GM23338 (cell line): ENCODE results near the gene CDH4. TPM values are rescaled to one million over a fixed set of nuclear protein-coding genes. Genes with fewer than 3 reads are reported as not detected.

Experiments
- ATAC-seq: fragments of 200-7000 bp; cut with Tn5 transposase; 3 replicates; pipeline ENCODE4 v1.9.1; 2020
- DNase-seq: peaks from one replicate; pipeline ENCODE4 v3.0.0-alpha.2; 2015; ENCODE audit warnings: low spot score
- H2AFZ ChIP-seq: fragments of 200-600 bp; sonication (generic); 2 replicates; pipeline ENCODE4 v1.8.0; 2016; ENCODE audit warnings: antibody characterized with exemption, mild to moderate bottlenecking, moderate library complexity
- H3F3A ChIP-seq: fragments of 200-600 bp; sonication (generic); replicated peaks from 2 replicates; pipeline ENCODE4 v1.8.0; 2017; ENCODE audit warnings: antibody characterized with exemption, mixed run types, low read depth
- H3K27ac ChIP-seq: fragments of 200-600 bp; sonication (generic); 2 replicates; pipeline ENCODE4 v1.6.1; 2016; ENCODE audit warnings: low read depth
- H3K27me3 ChIP-seq: fragments of 200-600 bp; sonication (generic); 2 replicates; pipeline ENCODE4 v1.8.0; 2016; ENCODE audit warnings: mild to moderate bottlenecking, mixed run types, moderate library complexity; ENCODE audit not compliant: insufficient read depth
- H3K36me3 ChIP-seq: fragments of 200-600 bp; sonication (generic); 2 replicates; pipeline ENCODE4 v1.8.0; 2016; ENCODE audit warnings: mild to moderate bottlenecking; ENCODE audit not compliant: insufficient read depth
- H3K4me1 ChIP-seq: fragments of 200-600 bp; sonication (generic); 2 replicates; pipeline ENCODE4 v1.8.0; 2016; ENCODE audit warnings: mild to moderate bottlenecking, moderate library complexity; ENCODE audit not compliant: insufficient read depth
- H3K4me2 ChIP-seq: fragments of 200-600 bp; sonication (generic); 2 replicates; pipeline ENCODE4 v1.7.1; 2017; ENCODE audit warnings: mixed run types
- H3K4me3 ChIP-seq: fragments of 200-600 bp; sonication (generic); 2 replicates; pipeline ENCODE4 v1.6.1; 2016; ENCODE audit warnings: mixed run types
- H3K79me2 ChIP-seq: fragments of 200-600 bp; sonication (generic); replicated peaks from 2 replicates; pipeline ENCODE4 v1.8.0; 2017; ENCODE audit warnings: mild to moderate bottlenecking; ENCODE audit not compliant: insufficient read depth
- H3K9me2 ChIP-seq: fragments of 200-600 bp; sonication (generic); 2 replicates; pipeline ENCODE4 v1.8.0; 2017; ENCODE audit not compliant: insufficient read depth
- H4K20me1 ChIP-seq: fragments of 200-600 bp; sonication (generic); replicated peaks from 2 replicates; pipeline ENCODE4 v1.8.0; 2017; ENCODE audit warnings: mild to moderate bottlenecking; ENCODE audit not compliant: insufficient read depth
- H3K27ac Mint-ChIP-seq: 2 replicates; pipeline ENCODE4 v1.8.0; 2020; ENCODE audit warnings: inconsistent platforms, mild to moderate bottlenecking, moderate library complexity, mixed read lengths
- H3K27me3 Mint-ChIP-seq: 3 replicates; pipeline ENCODE4 v1.8.0; 2022; ENCODE audit warnings: low read depth, mild to moderate bottlenecking, moderate library complexity, mixed read lengths, inconsistent platforms; ENCODE audit not compliant: insufficient read depth, poor library complexity
- H3K36me3 Mint-ChIP-seq: 3 replicates; pipeline ENCODE4 v1.8.0; 2021; ENCODE audit warnings: low read depth, mild to moderate bottlenecking, inconsistent platforms, moderate library complexity, mixed read lengths
- H3K4me1 Mint-ChIP-seq: 3 replicates; pipeline ENCODE4 v1.8.0; 2020; ENCODE audit warnings: mild to moderate bottlenecking, inconsistent platforms, mixed read lengths
- H3K4me3 Mint-ChIP-seq: 3 replicates; pipeline ENCODE4 v1.8.0; 2021; ENCODE audit warnings: moderate library complexity, mild to moderate bottlenecking, inconsistent platforms, mixed read lengths
- H3K9me3 Mint-ChIP-seq: 3 replicates; pipeline ENCODE4 v1.8.0; 2020; ENCODE audit warnings: moderate library complexity, mild to moderate bottlenecking, inconsistent platforms, mixed read lengths
- CREB1 ChIP-seq: fragments of 250-450 bp; sonication (Bioruptor Pico); IDR thresholded peaks from 2 replicates; pipeline ENCODE4 v1.5.0; 2020; ENCODE audit warnings: low read depth, mild to moderate bottlenecking, moderate library complexity
- ETS1 ChIP-seq: IDR thresholded peaks from 2 replicates; pipeline ENCODE4 v1.6.1; 2016; ENCODE audit warnings: antibody characterized with exemption
- EZH2 ChIP-seq: fragments of 200-600 bp; sonication (generic); IDR thresholded peaks from one replicate; pipeline ENCODE4 v1.8.0; 2017; ENCODE audit warnings: antibody characterized with exemption, mild to moderate bottlenecking, low read depth; ENCODE audit not compliant: unreplicated experiment
- EZH2phosphoT487 ChIP-seq: fragments of 200-600 bp; sonication (generic); IDR thresholded peaks from one replicate; pipeline ENCODE4 v1.8.1; 2018; ENCODE audit warnings: antibody characterized with exemption; ENCODE audit not compliant: unreplicated experiment
- JUNB ChIP-seq: IDR thresholded peaks from one replicate; pipeline ENCODE4 v1.6.1; 2016; ENCODE audit warnings: antibody characterized with exemption; ENCODE audit not compliant: unreplicated experiment
- NANOG ChIP-seq: IDR thresholded peaks from 2 replicates; pipeline ENCODE4 v1.6.1; 2016; ENCODE audit warnings: antibody characterized with exemption, borderline replicate concordance
- POLR2AphosphoS5 ChIP-seq: IDR thresholded peaks from 2 replicates; pipeline ENCODE4 v1.6.1; 2016; ENCODE audit warnings: antibody characterized with exemption, low read depth
- REST ChIP-seq: IDR thresholded peaks from one replicate; pipeline ENCODE4 v1.6.1; 2018; ENCODE audit warnings: antibody characterized with exemption; ENCODE audit not compliant: unreplicated experiment
- STAT1 ChIP-seq: IDR thresholded peaks from one replicate; pipeline ENCODE4 v1.6.1; 2016; ENCODE audit warnings: antibody characterized with exemption; ENCODE audit not compliant: unreplicated experiment
- ZNF114 ChIP-seq: fragments of 250-450 bp; sonication (Bioruptor Pico); IDR thresholded peaks from 2 replicates; pipeline ENCODE4 v1.5.0; 2020; ENCODE audit warnings: mild to moderate bottlenecking, moderate library complexity
- ZNF331 ChIP-seq: fragments of 250-450 bp; sonication (Bioruptor Pico); IDR thresholded peaks from 2 replicates; pipeline ENCODE4 v1.5.0; 2020; ENCODE audit warnings: low read depth, mild to moderate bottlenecking, moderate library complexity
- ZNF462 ChIP-seq: fragments of 250-450 bp; sonication (Bioruptor Pico); IDR thresholded peaks from 2 replicates; pipeline ENCODE4 v1.5.0; 2020; ENCODE audit warnings: mild to moderate bottlenecking, moderate library complexity
- polyA plus RNA-seq: library from polyadenylated mRNA; unstranded; fragments of >200 nt; fragmentation: Nextera tagmentation; extraction: Ambion mirVana; gene quantifications from 2 replicates; pipeline ENCODE4 v1.2.1, GENCODE V29; 2016
- total RNA-seq: library from RNA; depleted of rRNA; stranded (reverse); fragments of >200 nt; shearing (Covaris generic); gene quantifications from 2 replicates; pipeline ENCODE4 v1.2.3, GENCODE V29; 2014
- TF ChIP-seq, protein P1 (sequence below), 2 experiments: fragments of 200-600 bp in 1 of 2; sonication (generic) in 1 of 2; conservative IDR thresholded peaks; 2 replicates each; pipeline versions ENCODE4 v1.5.1 to v1.6.1; 2016 to 2017; ENCODE audit warnings: antibody characterized with exemption in 2 of 2, low read depth in 2 of 2, mild to moderate bottlenecking in 2 of 2, moderate library complexity in 1 of 2

Gene CDH4
- total and polyA plus RNA-seq, 2 experiments from 2014 or later = 1.2 to 4.2 TPM

DNA sequence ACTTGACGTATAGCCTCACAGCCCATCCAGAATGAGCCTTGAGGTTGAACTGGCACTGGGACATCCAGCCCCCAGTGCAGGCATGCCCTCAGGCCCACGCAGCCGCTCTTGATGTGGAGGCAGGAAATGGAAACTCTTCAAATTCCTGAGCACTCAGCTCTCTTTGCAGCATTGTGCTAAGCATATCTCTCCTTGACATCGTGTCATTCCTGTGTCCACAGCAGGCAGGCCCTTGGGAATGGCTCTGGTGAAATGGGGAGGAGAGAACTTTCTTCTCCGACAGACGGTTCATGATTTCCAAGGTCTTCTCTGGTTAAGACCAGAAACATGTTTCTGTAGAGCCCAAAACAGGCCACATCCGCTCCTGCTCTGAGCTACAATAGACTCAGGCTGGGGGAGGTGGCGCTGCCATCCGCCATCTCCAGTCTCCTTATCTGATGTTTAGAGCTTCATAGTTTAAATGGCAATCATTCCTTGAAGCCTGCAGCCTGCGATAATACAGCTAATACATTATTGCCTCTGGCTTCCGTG is 248.8 kb downstream of the CDH4 start:
- peaks cover 40% of the 10 kb centered on the region for H3K4me1 Mint-ChIP-seq
- no peak overlapping the region for H3K27ac ChIP-seq
- DNase-seq (peak; percentile 35), ATAC-seq (no peak)
- H3F3A ChIP-seq = 0 out of 2 replicates have a peak, but pooled peaks cover 3% of the 10 kb centered on the region
- peaks cover 14% of the 10 kb centered on the region for H3K9me3 Mint-ChIP-seq
- no peak overlapping the region for H3K4me3 Mint-ChIP-seq
- H2AFZ ChIP-seq = no peak overlapping the region
- H3K27ac Mint-ChIP-seq = no peak overlapping the region; the same call in 1 of the 2 replicates
- peaks cover 16% of the 10 kb centered on the region for H3K36me3 Mint-ChIP-seq
- 0 out of 2 replicates have a peak, but pooled peaks cover 3% of the 10 kb centered on the region for H3K27me3 ChIP-seq
- H3K4me1 ChIP-seq = peaks cover 22% of the 10 kb centered on the region
- H3K79me2 ChIP-seq = no peaks in the 10 kb centered on the region
- H3K27me3 Mint-ChIP-seq = peaks cover 8% of the 10 kb centered on the region
- no peak overlapping the region for H3K4me3 ChIP-seq
- peaks cover 5% of the 10 kb centered on the region; the same call in 1 of the 2 replicates for H3K9me2 ChIP-seq
- H3K4me2 ChIP-seq = 0 out of 2 replicates have a peak overlapping the region, but pooled peaks have one; percentile 29
- no peaks in the 10 kb centered on the region for H3K36me3 ChIP-seq
- TF ChIP-seq ZNF114 (CRISPR knock-in tag) (no peak), REST (no peak), CREB1 (CRISPR knock-in tag) (no peak), STAT1 (no peak), JUNB (no peak), EZH2phosphoT487 (no peak), POLR2AphosphoS5 (no peak), ETS1 (no peak), ZNF331 (CRISPR knock-in tag) (no peak), NANOG (no peak), EZH2 (no peak), ZNF462 (CRISPR knock-in tag) (no peak)
- TF ChIP-seq, protein P1, sequence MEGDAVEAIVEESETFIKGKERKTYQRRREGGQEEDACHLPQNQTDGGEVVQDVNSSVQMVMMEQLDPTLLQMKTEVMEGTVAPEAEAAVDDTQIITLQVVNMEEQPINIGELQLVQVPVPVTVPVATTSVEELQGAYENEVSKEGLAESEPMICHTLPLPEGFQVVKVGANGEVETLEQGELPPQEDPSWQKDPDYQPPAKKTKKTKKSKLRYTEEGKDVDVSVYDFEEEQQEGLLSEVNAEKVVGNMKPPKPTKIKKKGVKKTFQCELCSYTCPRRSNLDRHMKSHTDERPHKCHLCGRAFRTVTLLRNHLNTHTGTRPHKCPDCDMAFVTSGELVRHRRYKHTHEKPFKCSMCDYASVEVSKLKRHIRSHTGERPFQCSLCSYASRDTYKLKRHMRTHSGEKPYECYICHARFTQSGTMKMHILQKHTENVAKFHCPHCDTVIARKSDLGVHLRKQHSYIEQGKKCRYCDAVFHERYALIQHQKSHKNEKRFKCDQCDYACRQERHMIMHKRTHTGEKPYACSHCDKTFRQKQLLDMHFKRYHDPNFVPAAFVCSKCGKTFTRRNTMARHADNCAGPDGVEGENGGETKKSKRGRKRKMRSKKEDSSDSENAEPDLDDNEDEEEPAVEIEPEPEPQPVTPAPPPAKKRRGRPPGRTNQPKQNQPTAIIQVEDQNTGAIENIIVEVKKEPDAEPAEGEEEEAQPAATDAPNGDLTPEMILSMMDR (conservative IDR thresholded peaks at IDR 0.05; ENCODE audit: low read depth in 2 of 2) = no peak
- no peaks in the 10 kb centered on the region for H4K20me1 ChIP-seq
